H1 (cell line): Measurements from ENCODE around the gene CDC42EP5. TPM values are rescaled to one million over a fixed set of nuclear protein-coding genes. Genes with fewer than 3 reads are reported as not detected.

Source experiments
- CTCF ChIA-PET: fragments of 300-600 bp; sonication (Branson Sonifier 250); formaldehyde crosslinking; loops from one replicate; lab custom pipeline; 2021; ENCODE audit not compliant: partially characterized antibody; lab: Charles Lee
- POLR2A ChIA-PET: fragments of 300-600 bp; sonication (Branson Sonifier 250); formaldehyde crosslinking; loops from one replicate; lab custom pipeline; 2021; ENCODE audit warnings: inconsistent platforms; ENCODE audit not compliant: partially characterized antibody; lab: Charles Lee
- DNase-seq, 2 experiments: peaks; one replicate each; pipeline versions ENCODE4 v3.0.0 to v3.0.0-alpha.2; 2010 to 2022; ENCODE audit warnings: low spot score in 2 of 2, low read depth in 1 of 2, mixed read lengths in 1 of 2
- FAIRE-seq: peaks from 2 replicates; lab custom pipeline; 2011; peaks lifted over from hg19 to GRCh38; lab: Jason Lieb, UNC
- H2AFZ ChIP-seq: 2 replicates; pipeline ENCODE4 v1.8.1; 2012; ENCODE audit warnings: low read length, inconsistent platforms
- H2AK5ac ChIP-seq: 2 replicates; pipeline ENCODE4 v1.6.1; 2013; ENCODE audit warnings: low read depth, low read length
- H2BK120ac ChIP-seq: replicated peaks from 2 replicates; pipeline ENCODE3; 2013; ENCODE audit warnings: low read depth, low read length, inconsistent platforms
- H2BK12ac ChIP-seq: 2 replicates; pipeline ENCODE4 v1.6.1; 2013; ENCODE audit warnings: low read depth, low read length
- H2BK15ac ChIP-seq: 2 replicates; pipeline ENCODE4 v1.6.1; 2013; ENCODE audit warnings: low read length
- H2BK20ac ChIP-seq: 2 replicates; pipeline ENCODE4 v1.6.1; 2013; ENCODE audit warnings: low read length
- H2BK5ac ChIP-seq: 2 replicates; pipeline ENCODE4 v1.6.1; 2013; ENCODE audit warnings: low read depth, low read length
- H3K14ac ChIP-seq: 2 replicates; pipeline ENCODE4 v1.6.1; 2013; ENCODE audit warnings: inconsistent platforms; ENCODE audit not compliant: insufficient read length
- H3K18ac ChIP-seq: 2 replicates; pipeline ENCODE4 v1.6.1; 2013; ENCODE audit warnings: low read length; ENCODE audit errors: extremely low read depth
- H3K23ac ChIP-seq: 2 replicates; pipeline ENCODE4 v1.6.1; 2013; ENCODE audit warnings: inconsistent platforms; ENCODE audit not compliant: insufficient read length
- H3K23me2 ChIP-seq: 2 replicates; pipeline ENCODE4 v1.6.1; 2013; ENCODE audit warnings: low read depth, low read length
- H3K27ac ChIP-seq: 2 replicates; pipeline ENCODE4 v1.6.1; 2011; ENCODE audit warnings: low read depth, low read length, inconsistent platforms
- H3K27me3 ChIP-seq, 4 experiments: replicated peaks in 1 of 4; 1 replicate in 1 of 4; 2 replicates in 3 of 4; pipeline versions ENCODE4 v1.6.1 to v1.8.1; 2011 to 2013; ENCODE audit warnings: low read length in 3 of 4, mild to moderate bottlenecking in 3 of 4, inconsistent platforms in 2 of 4, mixed read lengths in 2 of 4, moderate library complexity in 1 of 4; ENCODE audit not compliant: control insufficient read depth in 3 of 4, insufficient read depth in 3 of 4; ENCODE audit errors: extremely low read depth in 1 of 4
- H3K36me3 ChIP-seq, 4 experiments: 2 replicates each; pipeline versions ENCODE4 v1.6.1 to v1.8.1; 2011 to 2013; ENCODE audit warnings: mild to moderate bottlenecking in 4 of 4, low read length in 3 of 4, moderate library complexity in 2 of 4, control low read depth in 1 of 4, inconsistent platforms in 1 of 4; ENCODE audit not compliant: insufficient read depth in 4 of 4, control insufficient read depth in 2 of 4
- H3K4ac ChIP-seq: replicated peaks from 2 replicates; pipeline ENCODE3; 2013; ENCODE audit warnings: low read length, low read depth, mixed read lengths, inconsistent platforms; ENCODE audit not compliant: insufficient read length
- H3K4me1 ChIP-seq, 4 experiments: replicated peaks in 1 of 4; 1 replicate in 1 of 4; 2 replicates in 3 of 4; pipeline versions ENCODE4 v1.6.1 to v1.8.1; 2011 to 2013; ENCODE audit warnings: low read length in 3 of 4, inconsistent platforms in 2 of 4, mixed read lengths in 1 of 4; ENCODE audit not compliant: insufficient read depth in 4 of 4, control insufficient read depth in 3 of 4
- H3K4me2 ChIP-seq, 2 experiments: 2 replicates each; pipeline versions ENCODE4 v1.6.1 to v1.8.1; 2011 to 2013; ENCODE audit warnings: low read depth in 2 of 2, low read length in 2 of 2, control low read depth in 1 of 2, inconsistent platforms in 1 of 2, mild to moderate bottlenecking in 1 of 2; ENCODE audit not compliant: insufficient read depth in 1 of 2
- H3K4me3 ChIP-seq, 4 experiments: fragments of 200-600, 300-600 bp in 1 of 4; sonication (generic), shearing (Covaris generic), sonication (Bioruptor Twin) in 1 of 4; 2 replicates each; pipeline versions ENCODE4 v1.5.1 to v1.8.1; 2011 to 2016; ENCODE audit warnings: low read length in 4 of 4, low read depth in 3 of 4, control low read depth in 2 of 4, inconsistent platforms in 2 of 4, mild to moderate bottlenecking in 2 of 4, mixed read lengths in 1 of 4, moderate library complexity in 1 of 4; ENCODE audit not compliant: insufficient read depth in 2 of 4; ENCODE audit errors: extremely low read depth in 1 of 4
- H3K56ac ChIP-seq: replicated peaks from 2 replicates; pipeline ENCODE3; 2013; ENCODE audit warnings: low read depth, mild to moderate bottlenecking, mixed read lengths, low read length, inconsistent platforms; ENCODE audit not compliant: insufficient read length
- H3K79me1 ChIP-seq: 2 replicates; pipeline ENCODE4 v1.6.1; 2013; ENCODE audit warnings: low read depth, low read length, control low read depth
- H3K79me2 ChIP-seq, 2 experiments: 2 replicates each; pipeline versions ENCODE4 v1.6.1 to v1.8.1; 2012 to 2013; ENCODE audit warnings: low read length in 2 of 2, mild to moderate bottlenecking in 2 of 2, inconsistent platforms in 1 of 2; ENCODE audit not compliant: insufficient read depth in 2 of 2, control insufficient read depth in 1 of 2
- H3K9ac ChIP-seq, 4 experiments: replicated peaks in 1 of 4; 1 replicate in 1 of 4; 2 replicates in 3 of 4; pipeline versions ENCODE4 v1.6.1 to v1.8.1; 2011 to 2013; ENCODE audit warnings: low read depth in 3 of 4, low read length in 3 of 4, control low read depth in 2 of 4, mild to moderate bottlenecking in 2 of 4, moderate library complexity in 2 of 4, inconsistent platforms in 1 of 4; ENCODE audit errors: extremely low read depth in 1 of 4
- H3K9me3 ChIP-seq, 2 experiments: 2 replicates each; pipeline versions ENCODE4 v1.6.1 to v1.8.1; 2012 to 2013; ENCODE audit warnings: mild to moderate bottlenecking in 2 of 2, moderate library complexity in 2 of 2, control low read depth in 1 of 2, inconsistent platforms in 1 of 2, low read depth in 1 of 2, low read length in 1 of 2, mixed read lengths in 1 of 2; ENCODE audit not compliant: insufficient read depth in 2 of 2
- H4K20me1 ChIP-seq, 2 experiments: replicated peaks in 1 of 2; 2 replicates each; pipeline versions ENCODE3 to v1.8.1; 2011 to 2013; ENCODE audit warnings: inconsistent platforms in 2 of 2, low read length in 2 of 2, mild to moderate bottlenecking in 1 of 2; ENCODE audit not compliant: insufficient read depth in 2 of 2, control insufficient read depth in 1 of 2
- H4K5ac ChIP-seq: 2 replicates; pipeline ENCODE4 v1.6.1; 2013; ENCODE audit warnings: low read length, low read depth, mixed read lengths, inconsistent platforms; ENCODE audit not compliant: insufficient read length
- H4K8ac ChIP-seq: 2 replicates; pipeline ENCODE4 v1.8.0; 2013; ENCODE audit warnings: mild to moderate bottlenecking, moderate library complexity, low read length, inconsistent platforms; ENCODE audit not compliant: insufficient read depth; ENCODE audit errors: extremely low read depth
- H4K91ac ChIP-seq: replicated peaks from 2 replicates; pipeline ENCODE3; 2013; ENCODE audit warnings: low read length, mixed read lengths, inconsistent platforms; ENCODE audit not compliant: insufficient read length
- ATF2 ChIP-seq: IDR thresholded peaks from 2 replicates; pipeline ENCODE4 v1.6.1; 2012; ENCODE audit warnings: low read length, inconsistent platforms
- CBX5 ChIP-seq: fragments of 300-800, 300-1000 bp; sonication (generic); IDR thresholded peaks from 2 replicates; pipeline ENCODE4 v1.7.1; 2016; ENCODE audit warnings: antibody characterized with exemption, low read length, low read depth
- CEBPB ChIP-seq: IDR thresholded peaks from 2 replicates; pipeline ENCODE4 v1.6.1; 2012; ENCODE audit warnings: low read depth, low read length
- CHD1 ChIP-seq: IDR thresholded peaks from 2 replicates; pipeline ENCODE4 v1.6.1; 2012; ENCODE audit warnings: low read depth, low read length, improper control_type of control experiment
- EGR1 ChIP-seq: IDR thresholded peaks from 2 replicates; pipeline ENCODE4 v1.6.1; 2011; ENCODE audit warnings: low read depth, low read length, borderline replicate concordance
- EZH2 ChIP-seq: fragments of 200-600 bp; sonication (generic); IDR thresholded peaks from 2 replicates; pipeline ENCODE4 v1.7.1; 2012; ENCODE audit warnings: low read depth, mild to moderate bottlenecking, moderate library complexity, low read length, inconsistent platforms; ENCODE audit not compliant: severe bottlenecking
- GTF2F1 ChIP-seq: IDR thresholded peaks from 2 replicates; pipeline ENCODE4 v1.6.1; 2012; ENCODE audit warnings: low read depth, low read length, improper control_type of control experiment, borderline replicate concordance
- KDM4A ChIP-seq: IDR thresholded peaks from one replicate; pipeline ENCODE4 v1.7.1; 2012; ENCODE audit warnings: low read depth, mild to moderate bottlenecking, moderate library complexity, low read length, inconsistent platforms; ENCODE audit not compliant: severe bottlenecking
- PHF8 ChIP-seq: fragments of 200-600 bp; sonication (generic); conservative IDR thresholded peaks from 2 replicates; pipeline ENCODE4 v1.7.1; 2012; ENCODE audit warnings: low read depth, mild to moderate bottlenecking, inconsistent platforms, low read length, moderate library complexity
- POLR2A ChIP-seq, 2 experiments: IDR thresholded peaks; 1 replicate in 1 of 2; 2 replicates in 1 of 2; pipeline ENCODE4 v1.6.1; 2011; ENCODE audit warnings: low read depth in 2 of 2, low read length in 2 of 2, mild to moderate bottlenecking in 2 of 2; ENCODE audit errors: control extremely low read depth in 1 of 2
- RFX5 ChIP-seq: IDR thresholded peaks from 2 replicates; pipeline ENCODE4 v1.6.1; 2011; ENCODE audit warnings: low read depth, low read length, improper control_type of control experiment, borderline replicate concordance
- TBP ChIP-seq: IDR thresholded peaks from 2 replicates; pipeline ENCODE4 v1.6.1; 2011; ENCODE audit warnings: low read depth, low read length, improper control_type of control experiment
- TEAD4 ChIP-seq: IDR thresholded peaks from 2 replicates; pipeline ENCODE4 v1.6.1; 2012; ENCODE audit warnings: low read depth, low read length, inconsistent platforms, mixed read lengths
- ZNF274 ChIP-seq: IDR thresholded peaks from 2 replicates; pipeline ENCODE4 v1.7.0; 2012; ENCODE audit warnings: low read length, borderline replicate concordance; ENCODE audit errors: extremely low read depth
- WGBS, 2 experiments: shearing (Covaris generic) in 1 of 2; methylation state at CpG; one replicate each; pipeline versions ENCODE4 v1.1.6 to v1.1.7; 2013 to 2015; ENCODE audit warnings: low lambda C conversion rate in 2 of 2, mixed read lengths in 2 of 2, inconsistent platforms in 1 of 2, low coverage in 1 of 2, missing lambda C conversion rate in 1 of 2; ENCODE audit not compliant: insufficient replicate concordance in 2 of 2, insufficient coverage in 1 of 2, insufficient read length in 1 of 2; ENCODE audit errors: extremely low coverage in 1 of 2, missing lambda C conversion rate in 1 of 2; 5-methylcytosine and 5-hydroxymethylcytosine counted together
- polyA plus RNA-seq, 7 experiments: library from polyadenylated mRNA; depleted of rRNA in 3 of 7; stranded (reverse) in 5 of 7; unstranded in 2 of 7; fragments of >200 nt in 5 of 7; fragments of 200-250 nt in 2 of 7; gene quantifications; 1 replicate in 5 of 7; 2 replicates in 1 of 7; 4 replicates in 1 of 7; pipeline versions ENCODE4 v1.2.1 to v1.2.3, GENCODE V29; 2011 to 2013; ENCODE audit warnings: missing spikeins in 2 of 7, mixed read lengths in 2 of 7
- total RNA-seq: library from RNA; stranded (reverse); fragmentation: NEBNext Ultra II Directional; extraction: Animal tissue kit (Norgen Biotek cat#: 25700); gene quantifications from 2 replicates; pipeline ENCODE4 v1.2.1, GENCODE V29; 2021

Gene CDC42EP5
- total and polyA plus RNA-seq, 2 of the 8 experiments (the other 6 are each of a cell fraction or from before 2014, with no cell fraction given) = 1.8 to 2.1 TPM

DNA sequence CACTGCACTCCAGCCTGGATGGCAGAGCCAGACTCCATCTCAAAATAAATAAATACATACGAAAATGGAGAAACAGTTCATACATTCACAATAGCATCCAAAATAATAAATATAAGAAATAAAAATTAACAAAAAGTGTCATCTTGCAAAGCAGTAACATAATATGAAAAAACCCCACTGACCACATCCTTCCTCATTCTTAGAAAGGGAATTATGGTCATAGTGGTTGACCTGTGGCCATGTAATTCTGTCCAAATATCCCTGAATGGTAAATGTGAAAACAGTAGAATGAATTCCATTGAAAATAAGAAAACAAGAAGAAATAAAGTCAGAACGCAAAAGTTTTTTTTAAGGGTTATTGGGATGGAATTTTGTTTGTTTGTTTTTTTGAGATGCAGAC is 7.0 kb upstream of the CDC42EP5 start:
- no peak overlapping the region for H2BK15ac ChIP-seq
- WGBS, 2 experiments = 84 to 100% methylated on average over 1 to 2 of the region's 2 CpGs
- H3K23ac ChIP-seq = no peak overlapping the region
- H3K9me3 ChIP-seq = peaks cover 0 to 5% of the 10 kb centered on the region in 2 experiments; a peak in 2 of 4 replicates
- no peak overlapping the region for H2BK120ac ChIP-seq
- no peak overlapping the region for H4K5ac ChIP-seq
- H3K4ac ChIP-seq = no peak overlapping the region
- no peak overlapping the region for H3K4me2 ChIP-seq
- no peaks in the 10 kb centered on the region for H3K79me1 ChIP-seq
- no peak overlapping the region for H3K18ac ChIP-seq
- no peak overlapping the region for H4K8ac ChIP-seq
- no peak overlapping the region for H3K56ac ChIP-seq
- no peak overlapping the region for H2BK5ac ChIP-seq
- H2AFZ ChIP-seq = no peak overlapping the region
- no peaks in the 10 kb centered on the region for H4K20me1 ChIP-seq
- H3K27ac ChIP-seq = no peak overlapping the region
- H3K14ac ChIP-seq = no peak overlapping the region
- no peaks in the 10 kb centered on the region for H3K36me3 ChIP-seq
- no peak overlapping the region for H3K4me3 ChIP-seq
- no peak overlapping the region for H2BK12ac ChIP-seq
- no peak overlapping the region for H3K9ac ChIP-seq
- H4K91ac ChIP-seq = no peak overlapping the region
- no peaks in the 10 kb centered on the region for H3K4me1 ChIP-seq
- no peak for FAIRE-seq
- H2BK20ac ChIP-seq = no peak overlapping the region
- no peak overlapping the region for H2AK5ac ChIP-seq
- H3K79me2 ChIP-seq = no peaks in the 10 kb centered on the region
- no peak for DNase-seq
- no peaks in the 10 kb centered on the region for H3K23me2 ChIP-seq
- CTCF ChIA-PET = interaction anchor here (0.6 to 3.2 kb wide), 6 partner anchors 9 to 1044 kb away, joined by 3 to 16 read pairs (median 4); no protein-coding TSS in a partner anchor
- POLR2A ChIA-PET = interaction anchor here (1.3 kb wide), 1 partner anchor 601 kb away, joined by 3 read pairs; no protein-coding TSS in a partner anchor
- no peaks in the 10 kb centered on the region for H3K27me3 ChIP-seq
- TF ChIP-seq PHF8 (no peak), ZNF274 (no peak), EZH2 (no peak), CHD1 (no peak), POLR2A (IDR thresholded peaks at IDR 0.05; ENCODE audit: control extremely low read depth in 1 of 2, low read depth in 2 of 2, low read length in 2 of 2) (no peak), GTF2F1 (no peak), KDM4A (no peak), ATF2 (no peak), TEAD4 (no peak), EGR1 (no peak), CBX5 (no peak), CEBPB (no peak), RFX5 (no peak), TBP (no peak)
